Omental fat pad (tissue), 4 donors: ENCODE measurements around the gene AHRR. TPM values are rescaled to one million over a fixed set of nuclear protein-coding genes. Genes with fewer than 3 reads are reported as not detected.

ENCODE experiments used
- ATAC-seq: fragments of 150-250 bp; one replicate; pipeline ENCODE4 v1.9.1; 2016; ENCODE audit warnings: mild to moderate bottlenecking, moderate library complexity; ENCODE audit not compliant: low FRiP score
- DNase-seq: peaks from one replicate; pipeline ENCODE4 v3.0.0-alpha.2; 2019; ENCODE audit warnings: low spot score
- total RNA-seq, 4 donors: library from RNA; depleted of rRNA; stranded (reverse); fragments of >200 nt; gene quantifications; one replicate each; pipeline ENCODE4 v1.1.0, GENCODE V29; 2016
- TF ChIP-seq, protein P1 (sequence below), 3 donors: fragments of 450-650 bp; IDR thresholded peaks; one replicate each; pipeline ENCODE4 v1.5.1; 2016 to 2017; ENCODE audit warnings: antibody characterized with exemption in 3 of 3, mild to moderate bottlenecking in 3 of 3, moderate library complexity in 2 of 3

The AHRR gene
- total RNA-seq, 4 donors from 2014 or later = 0.25 to 2.2 (median 1.6) TPM

DNA sequence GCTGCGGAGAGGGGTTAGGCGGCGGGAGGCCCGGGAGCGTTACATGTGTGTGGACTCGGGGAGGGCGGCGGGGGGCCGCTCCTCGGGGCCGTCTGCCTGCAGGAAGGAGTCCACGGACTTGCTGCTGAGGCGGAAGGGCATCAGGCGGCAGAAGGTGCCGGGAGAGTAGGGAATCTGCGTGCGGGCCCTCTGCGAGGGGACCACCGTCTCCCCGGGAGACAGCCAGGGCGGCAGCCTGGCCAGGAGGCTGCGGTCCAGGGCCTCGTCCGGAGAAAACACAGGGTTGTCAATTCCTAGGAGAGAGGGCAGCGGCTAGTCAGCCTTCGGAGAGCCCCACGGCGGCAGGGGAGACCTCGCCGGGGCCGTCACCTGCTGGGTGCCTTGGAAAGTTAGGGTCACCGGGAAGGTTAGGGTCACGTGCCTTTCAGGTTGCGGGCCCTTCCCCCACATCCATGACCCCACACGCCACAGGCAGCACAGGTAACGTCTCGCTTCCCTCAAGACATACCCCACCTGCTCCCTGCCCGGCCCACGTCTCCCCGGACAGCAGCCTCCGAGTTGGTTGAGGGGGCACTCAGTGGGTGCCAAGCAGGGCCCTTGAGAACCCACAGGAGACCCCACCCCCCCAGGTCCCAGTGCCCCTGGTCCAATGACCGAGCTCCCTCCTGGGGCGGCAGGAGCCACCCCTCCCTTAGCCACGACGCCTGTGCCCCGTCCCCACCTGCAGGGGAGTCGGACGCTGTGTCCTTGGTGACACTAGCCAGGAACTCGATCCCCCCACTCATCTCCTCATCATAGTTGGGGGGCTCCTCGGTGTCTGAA, 153.5 kb downstream of the AHRR start:
- TF ChIP-seq, protein P1, sequence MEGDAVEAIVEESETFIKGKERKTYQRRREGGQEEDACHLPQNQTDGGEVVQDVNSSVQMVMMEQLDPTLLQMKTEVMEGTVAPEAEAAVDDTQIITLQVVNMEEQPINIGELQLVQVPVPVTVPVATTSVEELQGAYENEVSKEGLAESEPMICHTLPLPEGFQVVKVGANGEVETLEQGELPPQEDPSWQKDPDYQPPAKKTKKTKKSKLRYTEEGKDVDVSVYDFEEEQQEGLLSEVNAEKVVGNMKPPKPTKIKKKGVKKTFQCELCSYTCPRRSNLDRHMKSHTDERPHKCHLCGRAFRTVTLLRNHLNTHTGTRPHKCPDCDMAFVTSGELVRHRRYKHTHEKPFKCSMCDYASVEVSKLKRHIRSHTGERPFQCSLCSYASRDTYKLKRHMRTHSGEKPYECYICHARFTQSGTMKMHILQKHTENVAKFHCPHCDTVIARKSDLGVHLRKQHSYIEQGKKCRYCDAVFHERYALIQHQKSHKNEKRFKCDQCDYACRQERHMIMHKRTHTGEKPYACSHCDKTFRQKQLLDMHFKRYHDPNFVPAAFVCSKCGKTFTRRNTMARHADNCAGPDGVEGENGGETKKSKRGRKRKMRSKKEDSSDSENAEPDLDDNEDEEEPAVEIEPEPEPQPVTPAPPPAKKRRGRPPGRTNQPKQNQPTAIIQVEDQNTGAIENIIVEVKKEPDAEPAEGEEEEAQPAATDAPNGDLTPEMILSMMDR (IDR thresholded peaks at IDR 0.05) = no peak
- DNase-seq (no peak), ATAC-seq (no peak)

DNA sequence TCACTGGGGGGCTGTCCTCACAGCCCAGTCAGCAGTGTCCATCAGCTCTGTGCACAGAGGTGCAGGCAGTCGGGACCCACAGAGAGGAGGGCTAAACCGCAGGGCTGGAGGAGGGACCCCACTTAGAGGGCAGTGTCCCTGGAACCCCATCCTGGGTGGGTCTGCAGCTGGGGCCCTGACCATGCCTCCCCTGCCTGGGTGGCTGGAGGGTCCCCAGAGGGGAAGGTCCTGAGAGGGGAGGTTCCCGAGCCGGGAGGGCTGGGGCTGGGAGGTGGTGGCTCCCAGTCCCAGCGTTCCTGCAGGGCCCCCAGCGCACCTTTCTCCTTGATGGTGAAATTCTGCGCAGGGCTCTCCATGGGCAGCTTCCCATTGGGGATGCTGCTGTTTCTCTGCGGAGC, 154.2 kb downstream of the AHRR start:
- ATAC-seq = no peak

DNA sequence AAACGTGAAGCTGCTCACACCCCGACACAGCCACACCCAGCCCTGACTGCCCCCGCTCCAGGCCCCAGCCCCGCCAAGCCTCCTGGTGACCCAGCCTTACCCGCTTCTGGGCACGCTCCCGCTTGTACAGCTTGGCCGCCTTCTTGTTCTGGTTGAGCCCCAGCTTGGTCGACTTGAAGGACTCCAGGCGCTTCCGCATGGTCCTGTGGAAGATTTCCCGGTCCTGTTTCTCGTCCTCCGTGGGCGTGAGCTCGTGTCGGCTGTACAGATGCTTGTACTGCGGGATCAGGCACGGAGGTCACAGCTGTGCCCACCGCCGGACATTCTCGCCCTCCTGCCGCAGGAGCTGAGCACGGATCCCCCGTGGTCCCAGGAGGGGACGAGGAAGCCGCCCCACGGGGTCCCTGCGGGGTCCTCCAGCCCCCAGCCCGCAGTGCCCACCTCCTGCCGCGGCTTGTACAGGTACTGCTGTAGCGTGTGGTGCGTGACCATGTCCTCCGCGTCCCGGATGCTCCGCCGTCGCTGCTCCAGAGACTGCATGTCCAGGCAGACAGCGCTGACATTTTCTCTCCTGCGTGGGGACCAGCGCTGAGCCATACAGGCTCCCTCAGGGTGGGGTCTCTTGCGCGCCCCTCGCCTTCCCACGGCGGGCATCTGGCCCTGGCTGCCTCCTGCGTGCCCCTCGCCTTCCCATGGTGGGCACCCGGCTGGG, 154.7 kb downstream of the AHRR start:
- DNase-seq (no peak), ATAC-seq (no peak)
- TF ChIP-seq, protein P1 (IDR thresholded peaks at IDR 0.05) = no peak

More for the DNA sequence above, 154.2 kb downstream of the AHRR start:
- TF ChIP-seq, protein P1 (IDR thresholded peaks at IDR 0.05) = no peak
- no peak for DNase-seq

DNA sequence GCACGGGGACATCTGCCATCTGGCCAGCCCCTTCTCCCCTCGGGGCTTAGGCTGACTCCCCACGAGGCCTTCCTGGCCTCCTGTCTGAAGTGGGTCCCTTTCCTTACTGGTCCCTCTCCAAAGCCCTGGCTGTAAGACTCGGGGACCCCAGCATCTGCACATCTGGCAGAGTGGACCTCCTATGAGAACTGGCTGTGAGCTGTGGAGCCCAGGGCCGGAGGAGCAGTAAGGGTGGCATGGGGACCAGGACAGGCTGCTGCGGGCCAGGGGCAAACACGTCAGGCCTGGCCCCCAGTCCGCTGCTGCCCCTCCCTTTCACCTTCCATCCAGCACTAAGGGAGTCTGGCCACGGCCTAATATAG, 155.3 kb downstream of the AHRR start:
- TF ChIP-seq, protein P1 (IDR thresholded peaks at IDR 0.05) = no peak
- no peak for DNase-seq
- no peak for ATAC-seq

DNA sequence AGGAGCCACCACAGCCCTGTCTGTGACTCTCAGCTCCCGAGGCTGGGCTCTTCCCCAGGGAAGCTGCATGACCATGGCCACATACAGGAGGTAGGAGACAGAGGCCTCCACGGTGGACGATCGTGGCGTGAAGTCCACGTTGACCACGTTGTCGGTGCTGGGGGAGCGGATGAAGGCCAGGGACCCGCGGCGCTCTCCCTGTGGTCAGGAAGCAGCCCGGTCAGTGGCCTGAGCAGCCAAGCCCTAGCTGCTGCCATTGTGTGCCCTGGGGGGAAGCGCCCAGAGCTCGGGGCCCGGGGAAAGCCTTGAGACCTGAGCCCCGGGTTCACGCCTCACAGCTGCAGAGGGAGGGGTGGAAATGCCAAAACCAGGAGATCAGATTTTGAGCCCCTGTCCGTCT, 155.7 kb downstream of the AHRR start:
- ATAC-seq = no peak
- TF ChIP-seq, protein P1 (IDR thresholded peaks at IDR 0.05) = no peak
- DNase-seq = no peak

DNA sequence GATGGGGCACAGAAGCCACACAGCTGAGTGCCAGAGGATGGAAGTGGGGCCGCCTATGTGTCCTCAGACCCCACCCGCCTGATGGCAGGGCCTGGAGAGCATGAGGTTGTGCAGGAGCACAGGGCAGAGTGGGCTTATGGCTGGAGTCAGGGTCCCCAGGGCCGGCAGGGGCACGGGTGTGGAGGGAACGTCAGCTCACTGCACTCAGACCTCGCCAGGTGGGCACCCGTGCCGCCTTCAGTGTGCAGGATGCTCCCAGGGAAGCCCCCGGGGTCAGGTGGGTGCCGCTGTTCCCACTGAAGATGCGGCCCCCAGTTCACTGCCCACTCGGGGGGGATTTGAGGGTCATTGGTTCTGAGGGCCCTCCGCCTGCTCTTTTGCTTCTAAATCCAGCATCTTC, 156.4 kb downstream of the AHRR start:
- ATAC-seq = no peak
- TF ChIP-seq, protein P1 (IDR thresholded peaks at IDR 0.05) = no peak
- no peak for DNase-seq
